Endothelial cell (in vitro differentiated cells): Measurements from ENCODE around the gene CDK6. TPM values are rescaled to one million over a fixed set of nuclear protein-coding genes. Genes with fewer than 3 reads are reported as not detected.

ENCODE experiments used
- DNase-seq: peaks from one replicate; pipeline ENCODE4 v3.0.0; 2021; ENCODE audit warnings: low spot score
- H3K27ac Mint-ChIP-seq: one replicate; pipeline ENCODE4 v1.8.0; 2021; ENCODE audit warnings: mixed read lengths, inconsistent platforms; ENCODE audit not compliant: unreplicated experiment
- H3K27me3 Mint-ChIP-seq: one replicate; pipeline ENCODE4 v1.8.0; 2021; ENCODE audit warnings: mild to moderate bottlenecking, moderate library complexity, mixed read lengths, inconsistent platforms; ENCODE audit not compliant: unreplicated experiment
- H3K36me3 Mint-ChIP-seq: one replicate; pipeline ENCODE4 v1.8.0; 2021; ENCODE audit warnings: mild to moderate bottlenecking, low read depth, mixed read lengths, inconsistent platforms; ENCODE audit not compliant: unreplicated experiment
- H3K4me1 Mint-ChIP-seq: one replicate; pipeline ENCODE4 v1.8.0; 2021; ENCODE audit warnings: mild to moderate bottlenecking, mixed read lengths, inconsistent platforms; ENCODE audit not compliant: unreplicated experiment
- H3K4me3 Mint-ChIP-seq: one replicate; pipeline ENCODE4 v1.8.0; 2021; ENCODE audit warnings: mild to moderate bottlenecking, mixed read lengths, inconsistent platforms; ENCODE audit not compliant: unreplicated experiment
- H3K9me3 Mint-ChIP-seq: one replicate; pipeline ENCODE4 v1.8.0; 2021; ENCODE audit warnings: mixed read lengths, inconsistent platforms; ENCODE audit not compliant: unreplicated experiment
- total RNA-seq: library from RNA; stranded (reverse); fragmentation: NEBNext Ultra II Directional; extraction: Animal tissue kit (Norgen Biotek cat#: 25700); gene quantifications from one replicate; pipeline ENCODE4 v1.2.1, GENCODE V29; 2021; ENCODE audit not compliant: unreplicated experiment
- TF ChIP-seq, protein P1 (sequence below): fragments of 200-600 bp; sonication (generic); IDR thresholded peaks from one replicate; pipeline ENCODE4 v1.5.0; 2021; ENCODE audit warnings: antibody characterized with exemption; ENCODE audit not compliant: unreplicated experiment

Gene CDK6
- total RNA-seq, 1 donor from 2014 or later = 32.6 TPM

DNA sequence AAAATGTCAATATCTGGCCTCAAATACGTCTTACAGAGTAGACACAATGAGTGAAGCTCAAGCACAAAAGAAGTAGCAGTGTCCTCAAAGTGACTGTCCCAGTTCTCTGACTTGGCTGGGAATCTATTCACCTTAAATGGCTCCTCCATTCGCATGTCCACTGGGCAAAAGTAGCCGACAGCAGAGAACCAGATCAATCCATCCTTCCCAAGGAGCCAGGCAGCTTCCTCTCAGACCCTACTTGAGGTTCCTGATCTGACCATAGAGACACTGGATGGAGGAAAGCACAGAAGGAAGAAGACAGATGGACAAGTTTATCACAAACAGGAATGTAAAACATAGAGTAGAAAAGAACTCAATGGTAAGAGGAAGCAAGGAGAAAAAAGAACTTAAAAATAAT lies 53.5 kb downstream of the CDK6 start:
- Mint-ChIP-seq H3K4me3 (no peak overlapping the region), H3K36me3 (no peaks in the 10 kb centered on the region), H3K27me3 (no peaks in the 10 kb centered on the region), H3K9me3 (no peaks in the 10 kb centered on the region), H3K27ac (no peak overlapping the region), H3K4me1 (peaks cover 5% of the 10 kb centered on the region)
- TF ChIP-seq, protein P1, sequence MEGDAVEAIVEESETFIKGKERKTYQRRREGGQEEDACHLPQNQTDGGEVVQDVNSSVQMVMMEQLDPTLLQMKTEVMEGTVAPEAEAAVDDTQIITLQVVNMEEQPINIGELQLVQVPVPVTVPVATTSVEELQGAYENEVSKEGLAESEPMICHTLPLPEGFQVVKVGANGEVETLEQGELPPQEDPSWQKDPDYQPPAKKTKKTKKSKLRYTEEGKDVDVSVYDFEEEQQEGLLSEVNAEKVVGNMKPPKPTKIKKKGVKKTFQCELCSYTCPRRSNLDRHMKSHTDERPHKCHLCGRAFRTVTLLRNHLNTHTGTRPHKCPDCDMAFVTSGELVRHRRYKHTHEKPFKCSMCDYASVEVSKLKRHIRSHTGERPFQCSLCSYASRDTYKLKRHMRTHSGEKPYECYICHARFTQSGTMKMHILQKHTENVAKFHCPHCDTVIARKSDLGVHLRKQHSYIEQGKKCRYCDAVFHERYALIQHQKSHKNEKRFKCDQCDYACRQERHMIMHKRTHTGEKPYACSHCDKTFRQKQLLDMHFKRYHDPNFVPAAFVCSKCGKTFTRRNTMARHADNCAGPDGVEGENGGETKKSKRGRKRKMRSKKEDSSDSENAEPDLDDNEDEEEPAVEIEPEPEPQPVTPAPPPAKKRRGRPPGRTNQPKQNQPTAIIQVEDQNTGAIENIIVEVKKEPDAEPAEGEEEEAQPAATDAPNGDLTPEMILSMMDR = no peak
- no peak for DNase-seq

DNA sequence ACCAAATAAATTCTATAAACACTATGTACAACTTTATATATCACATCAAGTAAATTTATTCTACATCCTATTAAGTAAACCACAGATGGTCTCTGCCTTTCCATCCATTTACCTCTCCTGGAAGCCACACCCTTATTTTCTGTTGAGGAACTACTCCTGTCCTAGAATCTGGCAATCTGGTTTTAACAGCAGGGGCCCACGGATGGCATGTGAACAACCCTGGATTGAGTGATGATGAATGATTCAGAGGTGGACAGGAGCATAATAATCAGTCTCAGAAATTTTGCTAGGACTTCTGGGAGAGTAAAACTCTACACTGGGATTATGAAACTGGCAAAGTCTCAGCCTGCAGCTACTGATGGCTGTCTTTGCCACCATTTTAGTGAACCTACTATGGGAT lies 54.1 kb downstream of the CDK6 start:
- no peaks in the 10 kb centered on the region for H3K9me3 Mint-ChIP-seq
- no peak overlapping the region for H3K27ac Mint-ChIP-seq
- H3K36me3 Mint-ChIP-seq = peaks cover 5% of the 10 kb centered on the region
- peaks cover 5% of the 10 kb centered on the region for H3K4me1 Mint-ChIP-seq
- H3K4me3 Mint-ChIP-seq = no peak overlapping the region
- no peak for DNase-seq
- TF ChIP-seq, protein P1 = no peak
- H3K27me3 Mint-ChIP-seq = no peaks in the 10 kb centered on the region

DNA sequence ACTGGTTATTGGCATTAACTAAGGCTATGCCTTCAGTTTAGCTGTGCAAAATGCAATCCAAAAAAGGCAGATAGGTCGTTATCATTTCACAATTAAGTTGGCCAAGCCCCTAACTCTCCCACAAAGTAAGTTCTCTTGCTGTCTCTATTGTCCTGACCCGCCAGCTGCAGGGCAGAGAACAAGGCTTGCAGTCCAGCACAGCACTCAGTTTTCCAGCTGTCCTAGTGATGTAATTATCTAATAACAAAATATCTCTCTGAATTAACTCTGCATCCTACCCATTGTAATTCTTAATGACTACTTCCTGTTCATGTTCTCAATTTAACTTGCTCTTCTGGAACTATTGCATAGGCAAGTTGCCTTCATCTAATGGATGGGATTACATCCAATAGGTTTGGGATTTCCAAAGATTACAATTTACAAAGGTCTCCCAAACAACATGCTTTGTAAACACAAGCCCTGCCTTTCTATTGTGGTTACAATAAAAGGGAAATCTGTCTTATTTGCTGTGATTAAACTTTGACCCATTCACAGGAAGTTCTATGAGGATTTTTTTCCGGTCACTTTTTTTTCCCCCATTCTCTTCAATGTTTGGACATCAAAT lies 55.2 kb downstream of the CDK6 start:
- Mint-ChIP-seq H3K4me3 (no peak overlapping the region), H3K27ac (no peak overlapping the region), H3K4me1 (peaks cover 5% of the 10 kb centered on the region), H3K9me3 (no peaks in the 10 kb centered on the region), H3K36me3 (peaks cover 5% of the 10 kb centered on the region), H3K27me3 (no peaks in the 10 kb centered on the region)
- no peak for DNase-seq
- TF ChIP-seq, protein P1 = no peak

DNA sequence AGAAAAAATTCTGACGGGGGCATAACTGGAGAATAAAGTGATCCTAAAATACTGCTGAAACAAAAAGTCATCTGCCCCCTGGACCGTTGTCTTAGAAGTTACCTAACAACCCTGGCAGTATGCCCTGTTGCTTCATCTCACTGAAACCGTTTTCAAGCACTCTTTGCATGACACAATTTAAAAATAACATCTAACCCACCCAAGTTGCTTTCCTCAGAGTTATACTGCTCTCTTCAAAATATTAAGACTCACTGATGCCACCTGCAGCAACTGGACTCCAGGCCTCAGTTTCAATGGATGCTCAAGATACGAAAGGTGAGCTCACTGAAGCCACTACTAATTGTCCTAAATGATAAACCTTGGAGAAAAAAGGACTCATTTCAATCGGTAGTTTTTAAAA lies 57.4 kb downstream of the CDK6 start:
- Mint-ChIP-seq H3K9me3 (no peaks in the 10 kb centered on the region), H3K4me3 (no peak overlapping the region), H3K36me3 (peaks cover 5% of the 10 kb centered on the region), H3K27me3 (no peaks in the 10 kb centered on the region), H3K27ac (no peak overlapping the region), H3K4me1 (peaks cover 5% of the 10 kb centered on the region)
- TF ChIP-seq, protein P1 = no peak
- no peak for DNase-seq

DNA sequence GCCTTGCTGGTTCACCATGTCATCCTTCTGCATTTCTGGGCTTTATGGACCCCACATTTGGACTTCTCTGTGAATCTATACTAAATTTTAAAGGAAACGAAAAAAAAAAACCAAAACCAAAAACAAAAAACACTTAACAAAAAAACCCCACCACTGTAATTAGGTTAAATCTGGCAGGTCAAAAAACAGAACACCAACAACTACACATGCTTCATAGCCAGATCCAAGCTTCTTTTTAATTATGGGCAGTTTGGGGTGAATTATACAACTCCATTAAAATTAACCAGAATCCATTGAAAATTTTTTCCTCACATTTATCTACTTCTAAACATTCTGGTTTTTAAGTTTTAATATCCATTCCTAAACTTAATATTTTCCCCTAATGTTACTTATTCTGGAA lies 58.4 kb downstream of the CDK6 start:
- TF ChIP-seq, protein P1 = no peak
- DNase-seq = no peak
- Mint-ChIP-seq H3K4me1 (peaks cover 5% of the 10 kb centered on the region), H3K9me3 (no peaks in the 10 kb centered on the region), H3K36me3 (peaks cover 5% of the 10 kb centered on the region), H3K27me3 (no peaks in the 10 kb centered on the region), H3K4me3 (no peak overlapping the region), H3K27ac (no peak overlapping the region)
